GM19043 (cell line): ENCODE data around the gene OTOA.
A peak's percentile ranks its signal among the peaks of the same experiment; 100 is the strongest.
"Not testable (repeated sequence)": the region's sequence is repeated elsewhere in the genome, so short reads cannot be mapped to it uniquely, and the experiment has no call there.

Source experiments
- ATAC-seq: cut with Tn5 transposase; IDR thresholded peaks from one replicate; pipeline ENCODE4 v1.9.1; 2021; ENCODE audit warnings: low read depth; ENCODE audit not compliant: unreplicated experiment

Gene OTOA

GRCh38 chr16:21667575-21667974 lies 3.8 kb downstream of the OTOA start:
- ATAC-seq: no peak

GRCh38 chr16:21673469-21673868 lies 9.7 kb downstream of the OTOA start:
- no peak for ATAC-seq

- ATAC-seq: not testable (repeated sequence)
Measured at GRCh38 chr16:21674456-21674855, 10.7 kb downstream of the OTOA start.

GRCh38 chr16:21680714-21681113 lies 16.9 kb downstream of the OTOA start:
- ATAC-seq: not testable (repeated sequence)

- no peak for ATAC-seq
Measured at GRCh38 chr16:21683184-21683583, 19.4 kb downstream of the OTOA start.

- no peak for ATAC-seq
Measured at GRCh38 chr16:21684199-21684598, 20.4 kb downstream of the OTOA start.

- no peak for ATAC-seq
Measured at GRCh38 chr16:21685034-21685455, 21.3 kb downstream of the OTOA start.

- ATAC-seq: no peak
Measured at GRCh38 chr16:21689107-21689506, 25.3 kb downstream of the OTOA start.

GRCh38 chr16:21690967-21691366 lies 27.2 kb downstream of the OTOA start:
- ATAC-seq: not testable (repeated sequence)

GRCh38 chr16:21694609-21695008 lies 30.8 kb downstream of the OTOA start:
- ATAC-seq: no peak

- ATAC-seq: no peak
Measured at GRCh38 chr16:21697032-21697431, 33.3 kb downstream of the OTOA start.

GRCh38 chr16:21698169-21699032 lies 34.6 kb downstream of the OTOA start:
- no peak for ATAC-seq

- no peak for ATAC-seq
Measured at GRCh38 chr16:21701271-21701670, 37.5 kb downstream of the OTOA start.

- no peak for ATAC-seq
Measured at GRCh38 chr16:21702276-21702675, 38.5 kb downstream of the OTOA start.

GRCh38 chr16:21703156-21703555 lies 39.4 kb downstream of the OTOA start:
- no peak for ATAC-seq

GRCh38 chr16:21703589-21704174 lies 39.9 kb downstream of the OTOA start:
- ATAC-seq: peak; percentile 75

GRCh38 chr16:21704266-21704665 lies 40.5 kb downstream of the OTOA start:
- ATAC-seq: no peak

- ATAC-seq: no peak
Measured at GRCh38 chr16:21704733-21705132, 41.0 kb downstream of the OTOA start.

- no peak for ATAC-seq
Measured at GRCh38 chr16:21708533-21709115, 44.9 kb downstream of the OTOA start.

- no peak for ATAC-seq
Measured at GRCh38 chr16:21710938-21711337, 47.2 kb downstream of the OTOA start.

- ATAC-seq: no peak
Measured at GRCh38 chr16:21713549-21714368, 50.0 kb downstream of the OTOA start.
